Ovary (tissue), 3 donors: ENCODE measurements around the gene ZSWIM6.

Experiments
- EP300 ChIP-seq: sonication (generic); formaldehyde crosslinking; IDR thresholded peaks from one replicate; pipeline ENCODE4 v1.6.1; 2017; ENCODE audit warnings: antibody characterized with exemption
- POLR2A ChIP-seq: fragments of 450-650 bp; IDR thresholded peaks from one replicate; pipeline ENCODE4 v1.6.1; 2017; ENCODE audit warnings: antibody characterized with exemption, mild to moderate bottlenecking, moderate library complexity
- TF ChIP-seq, protein P1 (sequence below), 3 donors: fragments of 450-650 bp in 2 of 3; fragments of 200-600 bp in 1 of 3; IDR thresholded peaks; one replicate each; pipeline versions ENCODE4 v1.5.1 to v1.8.0; 2016 to 2022; ENCODE audit warnings: antibody characterized with exemption in 3 of 3, mild to moderate bottlenecking in 1 of 3
- donor health status: DM: no; HTN: no; CAD: no.

DNA sequence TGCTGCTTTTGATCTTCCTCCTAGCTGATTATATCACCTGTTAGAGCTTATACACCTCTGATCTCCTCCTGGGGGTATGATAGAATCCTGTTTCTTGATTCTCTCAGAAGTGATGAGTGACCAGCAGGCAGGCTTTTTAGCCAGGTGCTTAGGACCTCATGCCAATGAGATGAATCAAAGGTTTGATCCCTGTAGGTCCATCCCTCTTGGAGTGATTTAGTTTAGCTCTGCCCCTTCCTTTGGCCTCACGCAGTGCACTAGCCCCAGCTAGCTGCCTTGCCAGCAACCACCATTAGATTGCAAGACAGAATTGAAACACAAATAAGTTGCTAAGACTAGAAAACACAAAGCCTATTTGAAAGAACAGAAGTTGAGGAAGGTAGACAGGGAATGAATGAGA, 84.4 kb downstream of the ZSWIM6 start:
- TF ChIP-seq, protein P1, sequence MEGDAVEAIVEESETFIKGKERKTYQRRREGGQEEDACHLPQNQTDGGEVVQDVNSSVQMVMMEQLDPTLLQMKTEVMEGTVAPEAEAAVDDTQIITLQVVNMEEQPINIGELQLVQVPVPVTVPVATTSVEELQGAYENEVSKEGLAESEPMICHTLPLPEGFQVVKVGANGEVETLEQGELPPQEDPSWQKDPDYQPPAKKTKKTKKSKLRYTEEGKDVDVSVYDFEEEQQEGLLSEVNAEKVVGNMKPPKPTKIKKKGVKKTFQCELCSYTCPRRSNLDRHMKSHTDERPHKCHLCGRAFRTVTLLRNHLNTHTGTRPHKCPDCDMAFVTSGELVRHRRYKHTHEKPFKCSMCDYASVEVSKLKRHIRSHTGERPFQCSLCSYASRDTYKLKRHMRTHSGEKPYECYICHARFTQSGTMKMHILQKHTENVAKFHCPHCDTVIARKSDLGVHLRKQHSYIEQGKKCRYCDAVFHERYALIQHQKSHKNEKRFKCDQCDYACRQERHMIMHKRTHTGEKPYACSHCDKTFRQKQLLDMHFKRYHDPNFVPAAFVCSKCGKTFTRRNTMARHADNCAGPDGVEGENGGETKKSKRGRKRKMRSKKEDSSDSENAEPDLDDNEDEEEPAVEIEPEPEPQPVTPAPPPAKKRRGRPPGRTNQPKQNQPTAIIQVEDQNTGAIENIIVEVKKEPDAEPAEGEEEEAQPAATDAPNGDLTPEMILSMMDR (IDR thresholded peaks at IDR 0.05) = no peak
- TF ChIP-seq POLR2A = no peak
- TF ChIP-seq EP300 = no peak
